Caco-2 (cell line): ENCODE measurements around the gene PKIB. TPM values are rescaled to one million over a fixed set of nuclear protein-coding genes. Genes with fewer than 3 reads are reported as not detected.

Experiments used
- BruUV-seq: library from RNA; stranded (reverse); fragments of 400-500 nt; replicated peaks from 2 replicates; lab custom pipeline; 2021; lab: Mats Ljungman, UMichigan
- CTCF ChIA-PET: fragments of 300-600 bp; sonication (Branson Sonifier 250); formaldehyde crosslinking; loops from one replicate; lab custom pipeline; 2022; ENCODE audit warnings: antibody characterized with exemption; lab: Charles Lee
- POLR2A ChIA-PET: fragments of 300-600 bp; sonication (Branson Sonifier 250); formaldehyde crosslinking; loops from one replicate; lab custom pipeline; 2022; ENCODE audit warnings: antibody characterized with exemption; lab: Charles Lee
- DNase-seq, 2 experiments: peaks; one replicate each; pipeline versions ENCODE4 v3.0.0 to v3.0.0-alpha.2; 2020 to 2022
- H3K27me3 ChIP-seq: replicated peaks from 2 replicates; pipeline ENCODE4 v1.6.0; 2011; ENCODE audit warnings: low read length; ENCODE audit not compliant: control insufficient read depth, insufficient read depth
- H3K36me3 ChIP-seq: 2 replicates; pipeline ENCODE4 v1.5.1; 2011; ENCODE audit warnings: low read length; ENCODE audit not compliant: control insufficient read depth, insufficient read depth
- H3K4me1 ChIP-seq: fragments of 250-450 bp; sonication (Bioruptor Pico); 2 replicates; pipeline ENCODE4 v1.5.1; 2020; ENCODE audit warnings: mild to moderate bottlenecking
- H3K4me3 ChIP-seq: 2 replicates; pipeline ENCODE4 v1.5.1; 2011; ENCODE audit warnings: low read depth, mild to moderate bottlenecking, control low read depth, low read length
- H3K9me3 ChIP-seq: fragments of 250-450 bp; sonication (Bioruptor Pico); 2 replicates; pipeline ENCODE4 v1.5.1; 2020; ENCODE audit warnings: mild to moderate bottlenecking, moderate library complexity
- H3K27ac Mint-ChIP-seq: one replicate; pipeline ENCODE4 v1.8.0; 2022; ENCODE audit warnings: mixed read lengths; ENCODE audit not compliant: unreplicated experiment
- H3K27me3 Mint-ChIP-seq: one replicate; pipeline ENCODE4 v1.8.0; 2022; ENCODE audit warnings: mixed read lengths; ENCODE audit not compliant: insufficient read depth, unreplicated experiment
- H3K36me3 Mint-ChIP-seq: one replicate; pipeline ENCODE4 v1.8.0; 2022; ENCODE audit warnings: mild to moderate bottlenecking, mixed read lengths; ENCODE audit not compliant: insufficient read depth, unreplicated experiment
- H3K4me1 Mint-ChIP-seq: one replicate; pipeline ENCODE4 v1.8.0; 2022; ENCODE audit warnings: low read depth, mixed read lengths; ENCODE audit not compliant: unreplicated experiment
- H3K4me3 Mint-ChIP-seq: one replicate; pipeline ENCODE4 v1.8.0; 2022; ENCODE audit warnings: mild to moderate bottlenecking, moderate library complexity, mixed read lengths; ENCODE audit not compliant: unreplicated experiment
- H3K9me3 Mint-ChIP-seq: one replicate; pipeline ENCODE4 v1.8.0; 2022; ENCODE audit warnings: mixed read lengths; ENCODE audit not compliant: unreplicated experiment
- CTCF ChIP-seq, 2 experiments: fragments of 200-600 bp in 1 of 2; IDR thresholded peaks; 1 replicate in 1 of 2; 2 replicates in 1 of 2; pipeline versions ENCODE4 v1.5.1 to v1.8.0; 2011 to 2022; ENCODE audit warnings: antibody characterized with exemption in 1 of 2, control low read depth in 1 of 2, inconsistent platforms in 1 of 2, low read depth in 1 of 2, low read length in 1 of 2, mild to moderate bottlenecking in 1 of 2, moderate library complexity in 1 of 2; ENCODE audit not compliant: insufficient read depth in 1 of 2, severe bottlenecking in 1 of 2, unreplicated experiment in 1 of 2
- intact Hi-C: fragments of 100-400 bp; cut with micrococcal nuclease; formaldehyde crosslinking; loops from one replicate; pipeline ENCODE4 v1.10.0; 2022; ENCODE audit not compliant: unreplicated experiment
- total RNA-seq: library from RNA; stranded (reverse); gene quantifications from 2 replicates; pipeline ENCODE4 v1.2.3, GENCODE V29; 2022

Gene PKIB
- total RNA-seq, 1 experiment from 2014 or later, result 18.6 TPM

GRCh38 chr6:122651031-122651430, 40.8 kb downstream of the PKIB start:
- H3K27me3 Mint-ChIP-seq, result no peaks in the 10 kb centered on the region
- no TSS peak for BruUV-seq
- ChIA-PET CTCF (no interaction called here), POLR2A (no interaction called here)
- intact Hi-C loops, result loop anchor here (1.0 kb wide), 1 partner anchor 41 kb away; the partner anchor contains the start of gene PKIB
- no peaks in the 10 kb centered on the region for H3K9me3 ChIP-seq
- peaks cover 45% of the 10 kb centered on the region for H3K4me1 ChIP-seq
- no peak overlapping the region for H3K4me3 Mint-ChIP-seq
- no peaks in the 10 kb centered on the region for H3K9me3 Mint-ChIP-seq
- H3K4me3 ChIP-seq, result no peak overlapping the region
- H3K27me3 ChIP-seq, result no peaks in the 10 kb centered on the region
- no peak overlapping the region for H3K27ac Mint-ChIP-seq
- H3K36me3 ChIP-seq, result no peaks in the 10 kb centered on the region
- no peak for TF ChIP-seq CTCF (IDR thresholded peaks at IDR 0.05; ENCODE audit: insufficient read depth in 1 of 2, low read depth in 1 of 2, low read length in 1 of 2, severe bottlenecking in 1 of 2, unreplicated experiment in 1 of 2)
- H3K36me3 Mint-ChIP-seq, result no peaks in the 10 kb centered on the region
- H3K4me1 Mint-ChIP-seq, result peaks cover 25% of the 10 kb centered on the region
- DNase-seq, result no peak

GRCh38 chr6:122651604-122652003, 41.4 kb downstream of the PKIB start:
- no peaks in the 10 kb centered on the region for H3K27me3 Mint-ChIP-seq
- Histone ChIP-seq H3K36me3 (no peaks in the 10 kb centered on the region), H3K27me3 (no peaks in the 10 kb centered on the region), H3K9me3 (no peaks in the 10 kb centered on the region), H3K4me1 (peaks cover 45% of the 10 kb centered on the region), H3K4me3 (no peak overlapping the region)
- H3K36me3 Mint-ChIP-seq, result no peaks in the 10 kb centered on the region
- ChIA-PET CTCF (no interaction called here), POLR2A (no interaction called here)
- peaks cover 25% of the 10 kb centered on the region for H3K4me1 Mint-ChIP-seq
- H3K9me3 Mint-ChIP-seq, result no peaks in the 10 kb centered on the region
- no peak for TF ChIP-seq CTCF (IDR thresholded peaks at IDR 0.05; ENCODE audit: insufficient read depth in 1 of 2, low read depth in 1 of 2, low read length in 1 of 2, severe bottlenecking in 1 of 2, unreplicated experiment in 1 of 2)
- no peak overlapping the region for H3K4me3 Mint-ChIP-seq
- BruUV-seq, result no TSS peak
- peak overlapping the region; percentile 74 for H3K27ac Mint-ChIP-seq
- no peak for DNase-seq
- intact Hi-C loops, result loop anchor here (1.0 to 2.0 kb wide), 2 partner anchors 15 to 41 kb away; partner anchors contain the start of gene PKIB

GRCh38 chr6:122652431-122652830, 42.2 kb downstream of the PKIB start:
- no peaks in the 10 kb centered on the region for H3K36me3 Mint-ChIP-seq
- no peak for TF ChIP-seq CTCF (IDR thresholded peaks at IDR 0.05; ENCODE audit: insufficient read depth in 1 of 2, low read depth in 1 of 2, low read length in 1 of 2, severe bottlenecking in 1 of 2, unreplicated experiment in 1 of 2)
- H3K9me3 Mint-ChIP-seq, result no peaks in the 10 kb centered on the region
- Histone ChIP-seq H3K36me3 (no peaks in the 10 kb centered on the region), H3K9me3 (no peaks in the 10 kb centered on the region), H3K4me3 (no peak overlapping the region), H3K27me3 (no peaks in the 10 kb centered on the region), H3K4me1 (peaks cover 50% of the 10 kb centered on the region)
- no TSS peak for BruUV-seq
- intact Hi-C loops, result loop anchor here (2.0 kb wide), 1 partner anchor 14 kb away; no protein-coding TSS in a partner anchor
- peaks cover 25% of the 10 kb centered on the region for H3K4me1 Mint-ChIP-seq
- no peak overlapping the region for H3K4me3 Mint-ChIP-seq
- CTCF ChIA-PET, result no interaction called here
- POLR2A ChIA-PET, result no interaction called here
- no peaks in the 10 kb centered on the region for H3K27me3 Mint-ChIP-seq
- DNase-seq, result no peak
- peak overlapping the region; percentile 74 for H3K27ac Mint-ChIP-seq
